ENCODE data around the gene TMEM123. TPM values are rescaled to one million over a fixed set of nuclear protein-coding genes. Genes with fewer than 3 reads are reported as not detected.

TMEM123 gene
- 36.1 and 70.5 TPM in 2 replicates for total RNA-seq

GRCh38 chr11:102452461-102453301, at the start of gene TMEM123:
TMEM123 (minus strand) TSS chr11:102452765; CDS start chr11:102452623, 142 bp downstream.

GRCh38 chr11:102346748-102347461, 105.7 kb downstream of the TMEM123 start, which contains the start of gene BIRC2:
BIRC2 (plus strand) TSS chr11:102347214; CDS start chr11:102349855, 2,641 bp downstream.

Other genes starting within 250 kb of the TMEM123 start
- gene BIRC3, start 135.3 kb downstream of the TMEM123 start, total RNA-seq = 0.39 and 0.54 TPM in 2 replicates
- gene BIRC2, start 105.6 kb downstream of the TMEM123 start, total RNA-seq = 88.7 and 88.8 TPM in 2 replicates
- gene MMP7, start 78.0 kb upstream of the TMEM123 start, total RNA-seq = not detected in 2 replicates
- gene MMP20, start 172.6 kb upstream of the TMEM123 start, total RNA-seq = not detected in 2 replicates

Measured in placental epithelial cell (primary cell).